HCT116 (cell line): ENCODE data around the gene FOXP1. TPM values are rescaled to one million over a fixed set of nuclear protein-coding genes. Genes with fewer than 3 reads are reported as not detected.

ENCODE experiments used
- ATAC-seq: fragments of 200-7000 bp; cut with Tn5 transposase; 2 replicates; pipeline ENCODE4 v1.9.1; 2020; ENCODE audit warnings: mild to moderate bottlenecking, moderate library complexity
- BruUV-seq: library from RNA; stranded (reverse); fragments of 400-500 nt; replicated peaks from 2 replicates; lab custom pipeline; 2021; lab: Mats Ljungman, UMichigan
- CTCF ChIA-PET: fragments of 300-600 bp; sonication (Branson Sonifier 250); formaldehyde crosslinking; loops from one replicate; lab custom pipeline; 2021; ENCODE audit warnings: antibody characterized with exemption; lab: Charles Lee
- POLR2A ChIA-PET: fragments of 300-600, 350-600 bp; sonication (Branson Sonifier 250); formaldehyde crosslinking; loops from one replicate; lab custom pipeline; 2021; ENCODE audit warnings: antibody characterized with exemption; lab: Charles Lee
- RAD21 ChIA-PET, 2 experiments: fragments of 300-600 bp; sonication (Branson Sonifier 250); formaldehyde crosslinking; loops; one replicate each; lab custom pipeline; 2023; ENCODE audit warnings: low total read pairs in 2 of 2; ENCODE audit not compliant: uncharacterized antibody in 2 of 2, unreplicated experiment in 2 of 2, low non-redundant PET in 1 of 2; lab: Charles Lee
- DNase-seq: peaks from one replicate; pipeline ENCODE4 v3.0.0-alpha.2; 2010; ENCODE audit warnings: low read depth, low spot score
- H2AFZ ChIP-seq: fragments of 200-600 bp; shearing (Covaris generic), sonication (generic); 2 replicates; pipeline ENCODE4 v1.6.1; 2017; ENCODE audit warnings: low read depth, mixed run types, mixed read lengths, antibody characterized with exemption, low read length; ENCODE audit not compliant: poor library complexity, severe bottlenecking
- H3K27ac ChIP-seq: 2 replicates; pipeline ENCODE4 v1.5.1; 2012; ENCODE audit warnings: low read depth, low read length
- H3K27me3 ChIP-seq: fragments of 200-600 bp; sonication (generic); 2 replicates; pipeline ENCODE4 v1.6.1; 2016; ENCODE audit warnings: mixed run types, low read length, mixed read lengths; ENCODE audit not compliant: insufficient read depth
- H3K36me3 ChIP-seq, 2 experiments: fragments of 200-500 bp in 1 of 2; fragments of 200-600 bp in 1 of 2; sonication (Bioruptor generic) in 1 of 2; sonication (generic) in 1 of 2; 2 replicates each; pipeline versions ENCODE4 v1.5.1 to v1.6.1; 2014 to 2016; ENCODE audit warnings: low read length in 2 of 2, inconsistent platforms in 1 of 2, mixed read lengths in 1 of 2, mixed run types in 1 of 2; ENCODE audit not compliant: insufficient read depth in 2 of 2, control insufficient read depth in 1 of 2
- H3K4me1 ChIP-seq, 2 experiments: fragments of 200-600 bp in 1 of 2; sonication (generic) in 1 of 2; 2 replicates each; pipeline versions ENCODE4 v1.5.1 to v1.6.1; 2012 to 2017; ENCODE audit warnings: low read length in 2 of 2, inconsistent platforms in 1 of 2, mild to moderate bottlenecking in 1 of 2, mixed read lengths in 1 of 2, mixed run types in 1 of 2, moderate library complexity in 1 of 2; ENCODE audit not compliant: insufficient read depth in 2 of 2, control insufficient read depth in 1 of 2
- H3K4me2 ChIP-seq: fragments of 200-600 bp; sonication (generic); 2 replicates; pipeline ENCODE4 v1.6.1; 2017; ENCODE audit warnings: mixed run types, low read length, mixed read lengths
- H3K4me3 ChIP-seq, 2 experiments: fragments of 200-600 bp in 1 of 2; sonication (generic) in 1 of 2; replicated peaks in 1 of 2; 2 replicates each; pipeline ENCODE4 v1.5.1; 2011 to 2016; ENCODE audit warnings: low read length in 2 of 2, control low read depth in 1 of 2, low read depth in 1 of 2, mild to moderate bottlenecking in 1 of 2, mixed read lengths in 1 of 2, mixed run types in 1 of 2
- H3K79me2 ChIP-seq: fragments of 200-600 bp; sonication (generic); 2 replicates; pipeline ENCODE4 v1.6.1; 2017; ENCODE audit warnings: mild to moderate bottlenecking, mixed run types, low read length, moderate library complexity, mixed read lengths; ENCODE audit not compliant: insufficient read depth
- H3K9ac ChIP-seq: fragments of 200-600 bp; sonication (generic); 2 replicates; pipeline ENCODE4 v1.6.1; 2016; ENCODE audit warnings: low read length, mixed read lengths
- H3K9me2 ChIP-seq: fragments of 200-600 bp; sonication (generic), shearing (Covaris generic); 2 replicates; pipeline ENCODE4 v1.6.1; 2017; ENCODE audit warnings: mixed run types, mild to moderate bottlenecking, moderate library complexity; ENCODE audit not compliant: insufficient read depth
- H3K9me3 ChIP-seq, 2 experiments: fragments of 200-500 bp in 1 of 2; fragments of 200-600 bp in 1 of 2; sonication (Bioruptor generic) in 1 of 2; sonication (generic) in 1 of 2; 2 replicates each; pipeline ENCODE4 v1.6.1; 2014 to 2017; ENCODE audit warnings: low read length in 2 of 2, mixed read lengths in 2 of 2, inconsistent platforms in 1 of 2, low read depth in 1 of 2, mild to moderate bottlenecking in 1 of 2, mixed run types in 1 of 2, moderate library complexity in 1 of 2; ENCODE audit not compliant: control insufficient read depth in 1 of 2, insufficient read depth in 1 of 2
- H4K20me1 ChIP-seq: fragments of 200-600 bp; sonication (generic), shearing (Covaris generic); 2 replicates; pipeline ENCODE4 v1.6.1; 2017; ENCODE audit warnings: mixed run types, mild to moderate bottlenecking, moderate library complexity; ENCODE audit not compliant: insufficient read depth
- CEBPB ChIP-seq: IDR thresholded peaks from 2 replicates; pipeline ENCODE4 v1.6.1; 2012; ENCODE audit warnings: low read depth
- ELF1 ChIP-seq: IDR thresholded peaks from 2 replicates; pipeline ENCODE4 v1.6.1; 2012; ENCODE audit warnings: low read depth, borderline replicate concordance
- EZH2 ChIP-seq: fragments of 200-600 bp; sonication (generic); IDR thresholded peaks from 2 replicates; pipeline ENCODE4 v1.6.1; 2017; ENCODE audit warnings: antibody characterized with exemption, mixed run types
- EZH2phosphoT487 ChIP-seq: fragments of 200-600 bp; IDR thresholded peaks from 2 replicates; pipeline ENCODE4 v1.6.1; 2018; ENCODE audit warnings: antibody characterized with exemption, borderline replicate concordance
- FOSL1 ChIP-seq: IDR thresholded peaks from 2 replicates; pipeline ENCODE4 v1.6.1; 2012; ENCODE audit warnings: low read depth
- JUND ChIP-seq: IDR thresholded peaks from 2 replicates; pipeline ENCODE4 v1.6.1; 2012
- POLR2A ChIP-seq: IDR thresholded peaks from 2 replicates; pipeline ENCODE4 v1.7.0; 2011; ENCODE audit warnings: borderline replicate concordance; ENCODE audit not compliant: insufficient read depth, insufficient read length; ENCODE audit errors: extremely low read depth
- POLR2AphosphoS5 ChIP-seq: IDR thresholded peaks from 2 replicates; pipeline ENCODE4 v1.6.1; 2011; ENCODE audit warnings: mild to moderate bottlenecking, low read depth, low read length, moderate library complexity
- RAD21 ChIP-seq: IDR thresholded peaks from 2 replicates; pipeline ENCODE4 v1.6.1; 2012; ENCODE audit warnings: low read depth, mild to moderate bottlenecking
- SIN3A ChIP-seq: IDR thresholded peaks from 2 replicates; pipeline ENCODE4 v1.6.1; 2012; ENCODE audit warnings: low read depth
- SP1 ChIP-seq: IDR thresholded peaks from 2 replicates; pipeline ENCODE4 v1.6.1; 2012; ENCODE audit warnings: low read depth
- SRF ChIP-seq: IDR thresholded peaks from 2 replicates; pipeline ENCODE4 v1.6.1; 2012; ENCODE audit warnings: low read depth
- TCF7L2 ChIP-seq: IDR thresholded peaks from 2 replicates; pipeline ENCODE4 v1.7.0; 2011; ENCODE audit warnings: borderline replicate concordance, inconsistent platforms; ENCODE audit not compliant: insufficient read depth, insufficient read length; ENCODE audit errors: extremely low read depth
- ZNF274 ChIP-seq: fragments of 200-500 bp; sonication (Bioruptor generic); IDR thresholded peaks from 2 replicates; pipeline ENCODE4 v1.6.1; 2014; ENCODE audit warnings: mild to moderate bottlenecking, low read depth, low read length, inconsistent platforms
- intact Hi-C: fragments of 100-400 bp; cut with micrococcal nuclease; formaldehyde crosslinking; loops from 2 replicates; pipeline ENCODE4 v1.10.0; 2022
- total RNA-seq: library from RNA; stranded (reverse); gene quantifications from one replicate; pipeline ENCODE4 v1.2.1, GENCODE V29; 2021; ENCODE audit not compliant: unreplicated experiment
- TF ChIP-seq, protein P1 (sequence below): IDR thresholded peaks from 2 replicates; pipeline ENCODE4 v1.6.1; 2011; ENCODE audit warnings: mild to moderate bottlenecking, low read length, moderate library complexity; ENCODE audit not compliant: insufficient replicate concordance; ENCODE audit errors: extremely low read depth
- TF ChIP-seq, protein P2 (sequence below): IDR thresholded peaks from 2 replicates; pipeline ENCODE4 v1.6.1; 2012; ENCODE audit warnings: low read depth
- TF ChIP-seq, protein P3 (sequence below): IDR thresholded peaks from 2 replicates; pipeline ENCODE4 v1.6.1; 2012

Gene FOXP1
- total RNA-seq, 1 experiment from 2014 or later = 11.4 TPM

DNA sequence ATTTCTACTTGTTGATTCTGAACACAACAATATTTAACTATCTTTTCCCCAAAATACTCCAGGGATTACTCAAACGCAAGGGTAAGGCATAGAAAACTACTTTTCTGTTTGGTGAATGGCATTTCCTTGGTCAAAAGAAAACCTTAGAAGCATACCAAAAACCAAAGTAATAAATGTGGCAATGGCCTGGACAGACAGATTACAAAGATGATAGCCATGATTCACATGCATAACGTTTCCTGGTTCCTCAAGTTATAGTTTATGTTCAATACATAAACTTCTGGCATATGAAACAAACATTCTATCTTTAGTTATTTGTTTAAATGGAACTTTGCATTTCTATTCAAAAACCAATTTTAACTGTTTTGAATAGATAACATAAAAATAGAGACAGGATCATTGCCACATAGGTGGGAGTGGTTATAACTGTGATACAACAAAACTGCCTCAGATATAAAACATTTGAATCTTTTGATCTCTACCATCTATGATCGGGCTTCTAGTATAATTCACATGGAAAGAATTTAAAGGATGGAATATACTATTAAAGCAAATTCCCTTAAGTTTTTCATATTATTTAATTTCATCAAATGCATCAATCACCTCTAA lies 32.1 kb downstream of the FOXP1 start:
- ATAC-seq (no peak), DNase-seq (no peak)
- H3K27ac ChIP-seq = no peak overlapping the region
- H4K20me1 ChIP-seq = no peaks in the 10 kb centered on the region
- no peak for TF ChIP-seq EZH2phosphoT487
- no peak for TF ChIP-seq FOSL1
- TF ChIP-seq, protein P1, sequence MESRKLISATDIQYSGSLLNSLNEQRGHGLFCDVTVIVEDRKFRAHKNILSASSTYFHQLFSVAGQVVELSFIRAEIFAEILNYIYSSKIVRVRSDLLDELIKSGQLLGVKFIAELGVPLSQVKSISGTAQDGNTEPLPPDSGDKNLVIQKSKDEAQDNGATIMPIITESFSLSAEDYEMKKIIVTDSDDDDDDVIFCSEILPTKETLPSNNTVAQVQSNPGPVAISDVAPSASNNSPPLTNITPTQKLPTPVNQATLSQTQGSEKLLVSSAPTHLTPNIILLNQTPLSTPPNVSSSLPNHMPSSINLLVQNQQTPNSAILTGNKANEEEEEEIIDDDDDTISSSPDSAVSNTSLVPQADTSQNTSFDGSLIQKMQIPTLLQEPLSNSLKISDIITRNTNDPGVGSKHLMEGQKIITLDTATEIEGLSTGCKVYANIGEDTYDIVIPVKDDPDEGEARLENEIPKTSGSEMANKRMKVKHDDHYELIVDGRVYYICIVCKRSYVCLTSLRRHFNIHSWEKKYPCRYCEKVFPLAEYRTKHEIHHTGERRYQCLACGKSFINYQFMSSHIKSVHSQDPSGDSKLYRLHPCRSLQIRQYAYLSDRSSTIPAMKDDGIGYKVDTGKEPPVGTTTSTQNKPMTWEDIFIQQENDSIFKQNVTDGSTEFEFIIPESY = no peak
- no peak for TF ChIP-seq SP1
- no peak for TF ChIP-seq ELF1
- TF ChIP-seq ZNF274 = no peak
- TF ChIP-seq, protein P2, sequence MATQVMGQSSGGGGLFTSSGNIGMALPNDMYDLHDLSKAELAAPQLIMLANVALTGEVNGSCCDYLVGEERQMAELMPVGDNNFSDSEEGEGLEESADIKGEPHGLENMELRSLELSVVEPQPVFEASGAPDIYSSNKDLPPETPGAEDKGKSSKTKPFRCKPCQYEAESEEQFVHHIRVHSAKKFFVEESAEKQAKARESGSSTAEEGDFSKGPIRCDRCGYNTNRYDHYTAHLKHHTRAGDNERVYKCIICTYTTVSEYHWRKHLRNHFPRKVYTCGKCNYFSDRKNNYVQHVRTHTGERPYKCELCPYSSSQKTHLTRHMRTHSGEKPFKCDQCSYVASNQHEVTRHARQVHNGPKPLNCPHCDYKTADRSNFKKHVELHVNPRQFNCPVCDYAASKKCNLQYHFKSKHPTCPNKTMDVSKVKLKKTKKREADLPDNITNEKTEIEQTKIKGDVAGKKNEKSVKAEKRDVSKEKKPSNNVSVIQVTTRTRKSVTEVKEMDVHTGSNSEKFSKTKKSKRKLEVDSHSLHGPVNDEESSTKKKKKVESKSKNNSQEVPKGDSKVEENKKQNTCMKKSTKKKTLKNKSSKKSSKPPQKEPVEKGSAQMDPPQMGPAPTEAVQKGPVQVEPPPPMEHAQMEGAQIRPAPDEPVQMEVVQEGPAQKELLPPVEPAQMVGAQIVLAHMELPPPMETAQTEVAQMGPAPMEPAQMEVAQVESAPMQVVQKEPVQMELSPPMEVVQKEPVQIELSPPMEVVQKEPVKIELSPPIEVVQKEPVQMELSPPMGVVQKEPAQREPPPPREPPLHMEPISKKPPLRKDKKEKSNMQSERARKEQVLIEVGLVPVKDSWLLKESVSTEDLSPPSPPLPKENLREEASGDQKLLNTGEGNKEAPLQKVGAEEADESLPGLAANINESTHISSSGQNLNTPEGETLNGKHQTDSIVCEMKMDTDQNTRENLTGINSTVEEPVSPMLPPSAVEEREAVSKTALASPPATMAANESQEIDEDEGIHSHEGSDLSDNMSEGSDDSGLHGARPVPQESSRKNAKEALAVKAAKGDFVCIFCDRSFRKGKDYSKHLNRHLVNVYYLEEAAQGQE = no peak
- no peak for TF ChIP-seq RAD21
- TF ChIP-seq TCF7L2 = no peak
- TF ChIP-seq CEBPB = no peak
- TF ChIP-seq, protein P3, sequence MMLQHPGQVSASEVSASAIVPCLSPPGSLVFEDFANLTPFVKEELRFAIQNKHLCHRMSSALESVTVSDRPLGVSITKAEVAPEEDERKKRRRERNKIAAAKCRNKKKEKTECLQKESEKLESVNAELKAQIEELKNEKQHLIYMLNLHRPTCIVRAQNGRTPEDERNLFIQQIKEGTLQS = no peak
- no peak for TF ChIP-seq SIN3A
- no peak for TF ChIP-seq POLR2A
- TF ChIP-seq POLR2AphosphoS5 = no peak
- no peak for TF ChIP-seq SRF
- no peak for TF ChIP-seq JUND
- TF ChIP-seq EZH2 = no peak
- H3K4me1 ChIP-seq = no peaks in the 10 kb centered on the region
- H3K4me3 ChIP-seq = no peak overlapping the region
- H3K9me2 ChIP-seq = no peaks in the 10 kb centered on the region
- H3K9me3 ChIP-seq = no peaks in the 10 kb centered on the region
- intact Hi-C loops = no loop called here
- CTCF ChIA-PET = no interaction called here
- no peak overlapping the region for H3K4me2 ChIP-seq
- H3K79me2 ChIP-seq = no peaks in the 10 kb centered on the region
- POLR2A ChIA-PET = no interaction called here
- H2AFZ ChIP-seq = no peak overlapping the region
- no peak overlapping the region for H3K9ac ChIP-seq
- RAD21 ChIA-PET = no interaction called here
- H3K27me3 ChIP-seq = no peaks in the 10 kb centered on the region
- no TSS peak for BruUV-seq
- no peaks in the 10 kb centered on the region for H3K36me3 ChIP-seq
